HG02981 (cell line): ENCODE results near the gene ADARB2.
"Not testable (repeated sequence)": the region's sequence is repeated elsewhere in the genome, so short reads cannot be mapped to it uniquely, and the experiment has no call there.

Source experiments
- ATAC-seq: cut with Tn5 transposase; IDR thresholded peaks from one replicate; pipeline ENCODE4 v1.9.1; 2021; ENCODE audit warnings: mild to moderate bottlenecking, moderate library complexity; ENCODE audit not compliant: unreplicated experiment

The ADARB2 gene

DNA sequence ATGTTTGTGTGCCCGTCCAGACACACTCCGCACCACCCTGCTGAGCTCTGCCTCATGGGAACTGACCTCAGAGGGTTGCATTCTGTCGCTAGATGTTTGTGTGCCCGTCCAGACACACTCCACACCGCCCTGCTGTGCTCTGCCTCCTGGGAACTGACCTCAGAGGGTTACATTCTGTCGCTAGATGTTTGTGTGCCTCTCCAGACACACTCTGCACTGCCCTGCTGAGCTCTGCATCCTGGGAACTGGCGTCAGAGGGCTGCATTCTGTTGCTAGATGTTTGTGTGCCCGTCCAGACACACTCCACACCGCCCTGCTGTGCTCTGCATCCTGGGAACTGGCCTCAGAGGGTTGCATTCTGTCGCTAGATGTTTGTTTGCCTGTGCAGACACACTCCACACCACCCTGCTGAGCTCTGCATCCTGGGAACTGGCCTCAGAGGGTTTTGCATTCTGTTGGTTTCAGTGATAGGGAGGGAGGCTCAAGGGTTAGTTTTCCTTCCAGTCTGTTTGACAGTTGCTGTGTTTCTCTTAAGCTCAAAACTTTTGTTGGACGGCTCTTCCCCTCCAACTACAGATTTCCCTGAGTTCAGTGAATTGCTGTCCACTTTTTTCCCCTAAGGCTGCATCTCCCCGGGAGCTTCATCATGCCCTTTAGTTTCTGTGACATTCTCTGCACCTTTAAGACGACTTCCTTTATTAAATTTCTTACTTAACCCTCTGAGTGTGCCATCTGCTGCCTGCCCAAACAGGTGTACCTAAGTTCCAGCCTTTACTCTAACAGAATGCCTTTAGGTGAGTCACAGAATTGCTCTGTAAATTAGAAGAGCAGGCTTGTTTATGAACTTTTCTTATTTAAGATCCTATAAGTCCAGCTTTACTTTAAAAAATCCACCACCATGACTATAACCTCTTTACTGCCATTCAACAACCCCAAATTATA is 119.7 kb downstream of the ADARB2 start:
- ATAC-seq: not testable (repeated sequence)

DNA sequence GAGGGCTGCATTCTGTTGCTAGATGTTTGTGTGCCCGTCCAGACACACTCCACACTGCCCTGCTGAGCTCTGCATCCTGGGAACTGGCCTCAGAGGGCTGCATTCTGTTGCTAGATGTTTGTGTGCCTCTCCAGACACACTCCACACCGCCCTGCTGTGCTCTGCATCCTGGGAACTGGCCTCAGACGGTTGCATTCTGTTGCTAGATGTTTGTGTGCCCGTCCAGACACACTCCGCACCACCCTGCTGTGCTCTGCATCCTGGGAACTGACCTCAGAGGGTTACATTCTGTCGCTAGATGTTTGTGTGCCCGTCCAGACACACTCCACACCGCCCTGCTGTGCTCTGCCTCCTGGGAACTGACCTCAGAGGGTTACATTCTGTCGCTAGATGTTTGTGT is 120.6 kb downstream of the ADARB2 start:
- ATAC-seq: not testable (repeated sequence)

DNA sequence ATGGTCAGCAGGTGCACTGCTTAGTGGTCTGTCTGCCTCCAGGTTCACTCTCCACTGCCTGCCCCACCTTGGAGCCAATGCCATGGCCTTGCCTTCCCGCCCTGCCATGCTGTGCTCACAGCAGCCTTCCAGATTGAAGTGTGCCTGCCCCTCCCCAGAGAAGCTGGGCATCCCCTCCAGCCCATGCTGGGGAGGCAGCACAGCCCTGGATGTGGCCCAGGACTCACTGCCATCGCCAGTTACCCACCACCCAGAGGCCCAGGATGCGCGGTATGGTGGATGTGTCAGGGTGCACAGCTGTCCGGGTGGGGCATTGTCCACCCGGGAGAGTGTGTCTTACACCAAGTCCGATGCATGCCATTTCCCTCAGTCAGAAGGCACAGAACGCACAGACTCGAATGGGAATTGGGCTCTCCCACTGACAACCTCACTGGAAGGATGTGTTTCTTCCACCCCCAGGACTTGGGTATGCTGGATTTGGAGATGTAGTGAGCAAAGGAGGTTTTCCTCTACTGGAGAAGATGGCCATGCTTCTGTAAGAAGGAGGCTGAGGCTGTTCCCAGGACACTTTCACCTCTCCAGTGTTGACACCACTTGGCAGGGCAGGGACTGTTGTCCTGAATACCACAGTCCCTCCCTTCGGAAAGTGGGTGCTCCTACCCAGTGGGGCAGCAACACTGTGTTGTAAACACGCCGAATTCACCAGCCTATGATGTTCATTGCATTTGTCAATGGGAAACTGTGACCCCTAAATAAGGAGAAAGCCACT is 122.0 kb downstream of the ADARB2 start:
- no peak for ATAC-seq

DNA sequence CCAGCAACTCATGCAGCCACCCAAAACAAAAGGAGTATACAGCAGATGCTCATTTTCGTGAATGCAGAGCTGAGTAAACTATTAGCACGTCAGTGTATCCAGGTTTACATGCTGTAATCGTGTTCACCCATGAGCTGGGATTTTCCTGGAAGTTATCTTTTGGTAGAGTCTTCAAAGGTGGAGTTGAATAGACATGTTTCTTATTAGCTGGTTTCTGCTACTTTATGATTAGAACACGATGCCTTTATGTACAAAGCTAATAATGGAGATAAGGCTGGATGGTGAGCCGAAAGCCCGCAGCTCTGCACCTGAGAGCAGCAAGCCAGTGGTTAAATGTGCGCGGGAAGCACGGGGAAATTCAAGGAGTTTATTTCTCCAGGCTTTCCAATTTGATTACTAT is 123.8 kb downstream of the ADARB2 start:
- no peak for ATAC-seq

DNA sequence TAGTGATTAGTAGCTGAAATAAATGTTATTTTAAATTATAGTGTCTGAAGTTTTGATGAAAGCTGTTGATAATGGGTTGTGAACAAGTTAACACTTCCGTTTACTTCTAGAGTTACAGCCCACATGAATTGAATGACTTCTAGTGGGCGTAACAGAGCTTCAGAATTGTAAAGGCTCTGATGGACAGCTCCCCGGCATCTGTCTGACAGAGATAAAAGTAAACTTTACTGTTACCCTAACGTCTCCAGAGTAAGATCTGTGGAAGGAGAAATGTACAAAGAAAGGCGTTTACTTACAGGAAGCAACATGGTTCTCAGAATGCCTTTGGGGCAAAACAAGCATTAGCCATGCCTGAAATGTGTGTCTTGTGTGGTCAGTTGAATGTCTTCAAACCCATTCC is 124.4 kb downstream of the ADARB2 start:
- ATAC-seq: no peak

DNA sequence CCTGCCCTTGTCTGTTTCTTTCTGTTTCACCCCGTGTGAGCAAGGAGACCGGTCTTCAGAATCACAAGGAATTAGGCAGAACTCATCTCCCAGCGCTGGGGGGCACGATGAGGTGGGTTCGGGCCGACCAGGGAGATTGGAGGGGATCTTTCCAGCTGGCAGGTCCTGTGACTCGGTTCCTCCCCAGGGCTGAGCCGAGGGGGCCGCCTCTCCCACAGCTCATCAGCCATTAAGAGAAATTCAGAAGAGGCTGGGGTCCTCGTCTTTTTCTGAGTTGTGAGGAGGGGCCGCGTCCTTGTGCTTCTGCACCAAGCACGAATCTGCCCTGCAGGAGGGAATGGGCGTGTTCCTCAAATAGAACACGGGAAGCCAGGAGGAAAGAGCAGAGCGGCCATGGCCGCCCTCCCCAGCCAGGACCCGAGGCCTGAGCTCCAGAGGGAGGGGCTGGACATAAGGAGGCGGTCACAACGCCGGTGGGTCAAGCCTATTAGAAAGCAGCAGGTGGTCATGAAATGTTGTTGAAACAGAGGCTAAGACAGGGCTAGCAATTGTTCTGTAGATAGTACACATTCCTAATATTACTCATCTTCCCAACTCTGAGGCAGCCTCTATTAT is 125.3 kb downstream of the ADARB2 start:
- no peak for ATAC-seq

DNA sequence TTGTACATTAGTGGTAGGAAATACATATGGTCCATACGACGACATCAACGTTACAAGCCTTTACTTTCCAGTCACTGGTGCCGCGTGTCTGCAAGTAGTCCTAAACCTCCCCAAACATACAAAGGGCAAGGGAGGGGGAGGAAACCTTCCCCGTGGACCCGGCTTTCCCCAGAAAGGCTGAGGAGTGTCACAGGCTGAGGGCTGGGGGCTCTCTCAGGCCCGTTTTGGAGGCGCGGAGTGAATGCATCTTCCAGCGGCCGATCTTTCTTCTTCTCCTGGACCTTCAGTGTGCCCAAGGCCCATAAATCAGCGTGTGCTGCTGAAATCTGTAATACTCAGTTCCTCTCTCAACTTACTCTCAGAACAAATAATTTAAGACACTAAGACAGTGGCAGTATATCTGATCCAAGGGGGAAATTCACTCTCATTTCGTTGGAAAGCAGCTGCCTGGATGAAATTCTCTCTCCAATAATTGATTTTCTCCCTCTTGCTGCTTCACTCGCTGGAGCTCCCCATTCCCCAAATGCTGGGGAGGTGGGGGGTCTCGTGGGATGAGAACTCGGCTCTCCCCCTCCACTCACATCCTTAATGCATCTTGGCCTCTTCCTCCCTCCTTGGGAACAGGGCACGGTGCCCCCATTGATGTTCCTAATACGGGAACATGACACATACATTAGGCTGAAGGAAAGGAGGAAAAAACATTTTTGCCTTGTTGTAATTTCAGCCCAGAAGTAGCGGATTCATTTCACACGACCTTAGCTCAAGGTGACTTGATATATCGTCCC is 126.1 kb downstream of the ADARB2 start:
- no peak for ATAC-seq

DNA sequence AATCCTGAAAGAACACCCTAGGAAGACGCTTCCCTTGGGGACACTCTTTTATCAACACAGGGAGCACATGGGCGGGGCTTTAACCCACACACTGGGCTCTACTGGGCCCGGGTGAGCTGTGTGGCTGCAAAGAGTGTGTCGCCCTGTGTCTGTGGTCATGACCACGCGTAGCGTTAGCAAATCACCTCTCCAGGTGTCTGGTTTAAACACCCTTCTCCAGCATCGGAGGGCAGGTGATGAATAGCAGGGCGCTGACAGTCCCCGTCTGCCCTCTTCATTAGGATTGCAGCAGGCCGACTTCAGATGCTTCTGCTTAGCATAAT is 127.7 kb downstream of the ADARB2 start:
- no peak for ATAC-seq

DNA sequence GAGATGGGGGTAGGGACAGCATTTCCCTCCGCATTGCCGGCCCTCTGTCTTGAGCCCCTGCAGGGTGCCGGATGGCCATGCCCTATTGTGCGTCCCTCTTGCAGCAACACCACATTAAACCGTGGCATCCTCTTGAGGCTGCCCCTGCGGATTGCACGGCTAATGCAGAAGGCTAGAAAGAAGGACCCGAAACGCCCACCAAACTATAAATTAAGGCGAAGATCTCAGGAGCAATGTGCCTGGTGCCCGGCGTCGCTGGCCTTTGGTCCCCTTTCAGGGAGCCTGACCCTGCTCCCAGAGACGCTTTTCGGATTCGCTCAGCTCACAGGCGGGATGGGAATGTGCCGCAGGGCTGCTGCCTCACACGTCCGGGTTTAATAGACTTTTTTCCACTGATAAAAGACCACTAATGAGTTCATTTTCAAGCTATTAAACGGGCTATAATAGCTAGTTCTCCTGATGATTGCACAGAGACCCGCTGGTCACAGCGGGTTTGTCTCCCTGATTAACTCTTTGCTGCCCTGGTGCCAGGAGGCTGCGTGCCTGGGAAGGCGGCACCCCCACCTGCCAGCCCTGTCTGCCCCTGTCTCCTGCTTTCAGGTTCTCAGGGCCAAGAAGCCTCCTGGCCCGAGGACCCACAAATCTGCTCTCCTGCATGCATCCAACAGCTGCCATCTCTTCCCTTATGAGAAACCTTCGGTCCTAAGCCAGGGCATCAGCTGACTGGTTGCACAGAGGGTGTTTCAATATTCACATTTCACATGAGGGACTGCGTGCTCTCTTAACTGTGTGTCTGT is 128.3 kb downstream of the ADARB2 start:
- ATAC-seq: no peak

DNA sequence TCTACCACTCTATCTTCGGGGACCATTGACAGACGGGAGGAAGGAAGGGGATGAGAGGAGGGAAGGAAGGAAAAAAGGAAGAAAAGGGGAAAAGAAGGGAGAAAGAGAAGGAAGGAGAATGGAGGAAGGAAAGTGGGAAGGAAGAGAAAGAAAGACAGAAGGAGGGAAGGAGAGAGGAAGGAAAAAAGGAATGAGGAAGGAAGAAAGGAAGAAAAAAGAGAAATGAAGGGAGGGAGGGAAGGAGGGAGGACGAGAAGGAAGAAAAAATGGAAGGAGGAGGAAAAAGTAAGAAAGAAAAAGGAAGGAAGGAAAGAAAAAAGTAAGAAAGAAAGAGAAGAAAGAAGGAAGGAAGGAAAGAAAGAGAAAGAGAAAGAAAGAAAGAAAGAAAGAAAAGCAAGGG is 128.9 kb downstream of the ADARB2 start:
- ATAC-seq: no peak

DNA sequence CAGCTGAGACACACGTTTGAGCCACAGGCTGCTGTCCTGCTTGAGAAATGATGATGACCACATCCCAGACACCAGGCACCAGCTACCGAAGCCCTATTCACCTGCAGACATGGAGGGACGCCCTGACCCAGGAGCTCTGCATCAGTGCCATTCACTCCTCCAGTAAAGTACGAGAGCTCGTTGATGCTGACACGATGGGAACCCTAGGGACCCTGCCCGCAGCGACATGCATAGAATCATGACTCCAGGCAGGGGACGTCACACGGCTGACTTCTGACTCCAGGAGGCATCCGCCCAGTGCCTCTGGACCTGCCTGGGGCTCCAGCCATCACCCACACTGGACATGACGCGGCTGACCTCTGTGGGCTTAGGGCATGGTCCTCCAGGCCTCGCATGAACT is 129.9 kb downstream of the ADARB2 start:
- no peak for ATAC-seq

DNA sequence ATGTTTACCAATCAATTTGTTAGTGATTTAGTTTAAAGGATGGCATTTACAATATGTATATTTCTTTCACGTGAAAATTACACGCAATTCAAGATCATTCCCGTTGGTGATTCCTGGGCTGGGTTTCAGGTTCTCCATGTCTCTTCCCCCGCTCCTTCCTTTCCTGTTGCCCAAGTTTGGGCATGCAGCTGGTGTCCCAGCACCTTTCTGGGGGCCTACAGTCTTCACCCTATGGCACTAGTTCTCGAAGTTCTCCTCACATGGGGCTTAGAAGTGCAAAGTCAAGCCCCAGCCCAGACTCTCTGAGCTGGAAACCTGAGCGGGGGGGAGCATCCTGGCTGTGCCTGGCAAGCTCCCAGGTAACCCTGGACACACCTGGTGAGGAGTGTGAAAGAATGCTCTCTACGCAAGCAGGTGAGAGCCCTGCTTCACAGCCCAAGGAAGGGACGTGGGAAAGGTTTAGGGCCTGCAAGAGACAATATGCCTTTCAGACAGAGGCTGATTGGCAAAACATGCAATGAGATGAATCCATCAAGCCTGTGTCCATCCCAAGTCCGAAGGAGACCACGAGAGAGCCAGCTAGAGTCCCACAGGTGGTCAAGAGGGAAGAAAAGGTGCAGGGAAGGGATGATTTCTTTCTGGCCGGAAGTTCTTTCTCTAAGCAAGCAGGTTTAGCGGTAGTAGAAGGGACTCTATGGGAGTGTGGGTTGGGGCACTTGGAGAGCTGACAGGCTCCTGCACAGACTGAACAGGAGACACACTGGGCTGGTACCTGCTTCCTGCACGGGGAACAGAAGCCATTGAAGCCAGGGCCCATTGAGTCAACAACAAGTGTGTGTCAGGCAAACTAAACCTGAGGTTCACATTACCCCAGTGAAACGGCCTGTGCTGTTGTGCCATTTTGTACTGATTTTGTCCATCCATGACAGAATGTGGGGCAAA is 131.1 kb downstream of the ADARB2 start:
- ATAC-seq: no peak

DNA sequence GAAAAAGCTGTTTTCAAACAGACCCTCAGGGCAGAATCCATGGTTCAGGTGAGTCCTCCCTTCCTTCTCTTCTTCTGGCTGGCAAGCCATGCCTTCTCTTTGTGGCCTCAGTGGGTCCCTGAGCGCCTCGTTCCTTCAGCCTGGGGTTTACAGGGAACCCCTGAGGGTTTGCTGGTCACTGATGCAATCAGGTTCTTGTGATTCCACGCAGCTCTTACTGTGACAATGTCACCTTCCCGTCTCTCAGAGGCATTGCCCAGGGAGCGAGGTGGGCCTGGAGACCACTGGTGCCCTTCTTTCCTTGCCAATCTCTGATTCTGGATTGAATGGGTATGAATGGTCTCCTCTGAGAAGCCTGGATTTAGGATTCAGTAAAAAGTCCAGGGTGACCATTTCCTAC is 132.2 kb downstream of the ADARB2 start:
- no peak for ATAC-seq

DNA sequence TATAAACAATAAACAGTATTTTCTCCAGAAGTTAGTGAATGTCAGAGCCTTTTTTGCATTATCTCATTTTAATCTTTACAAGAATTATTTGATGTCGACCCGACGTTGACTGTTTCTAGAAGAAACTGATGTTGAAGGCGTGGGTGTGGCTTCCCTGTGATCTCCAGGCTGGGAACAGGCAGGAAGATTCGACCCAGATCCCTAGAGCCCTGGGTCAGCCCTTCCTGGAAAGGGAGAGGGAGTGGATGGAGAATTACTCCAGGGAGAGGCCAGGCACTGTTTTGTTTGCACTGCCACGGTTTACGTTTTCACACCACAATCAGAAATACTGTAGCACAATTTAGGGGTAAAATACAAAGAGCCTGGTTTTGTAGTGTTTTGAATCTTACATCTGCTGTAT is 133.1 kb downstream of the ADARB2 start:
- ATAC-seq: no peak

DNA sequence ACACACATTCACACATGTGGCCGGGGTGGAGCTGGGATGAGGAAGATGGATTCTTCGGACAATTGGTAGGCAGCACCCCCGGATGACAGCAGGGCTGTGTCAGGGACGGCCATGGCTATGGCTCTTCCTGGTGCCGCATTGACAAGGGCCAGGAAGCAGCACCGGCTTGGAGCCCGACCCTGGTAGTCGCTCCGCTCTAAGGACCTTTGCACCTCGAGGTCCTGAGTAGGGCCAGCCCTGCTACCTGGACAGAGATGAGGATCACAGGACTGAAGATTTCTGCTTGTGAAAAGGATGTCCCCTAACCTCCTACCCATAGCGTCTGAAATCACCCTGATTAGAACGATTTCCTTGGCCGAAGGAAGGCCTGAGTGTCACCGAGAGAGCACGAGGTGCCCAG is 134.1 kb downstream of the ADARB2 start:
- no peak for ATAC-seq

DNA sequence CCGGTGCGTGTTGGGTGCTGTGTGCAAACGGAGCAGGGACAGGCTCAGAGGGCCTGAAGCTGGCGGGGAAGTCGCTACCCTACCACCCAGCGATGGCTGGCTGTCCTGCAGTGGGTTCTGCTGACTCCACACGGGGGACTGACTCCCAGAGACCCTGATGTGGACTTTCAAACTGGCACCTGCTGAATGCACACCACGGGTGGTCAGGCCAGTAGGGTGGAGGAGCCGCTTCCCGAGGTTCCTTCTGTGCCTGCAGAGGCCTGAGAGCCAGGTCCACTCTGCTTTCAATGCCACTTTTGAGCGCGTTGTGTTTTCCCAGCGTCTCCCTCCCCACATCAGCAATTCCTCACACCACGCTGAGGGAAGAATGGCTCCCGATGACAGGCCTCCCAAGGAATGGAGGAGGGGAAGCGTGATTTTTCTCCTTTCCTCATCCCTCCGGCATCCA is 135.3 kb downstream of the ADARB2 start:
- ATAC-seq: no peak

DNA sequence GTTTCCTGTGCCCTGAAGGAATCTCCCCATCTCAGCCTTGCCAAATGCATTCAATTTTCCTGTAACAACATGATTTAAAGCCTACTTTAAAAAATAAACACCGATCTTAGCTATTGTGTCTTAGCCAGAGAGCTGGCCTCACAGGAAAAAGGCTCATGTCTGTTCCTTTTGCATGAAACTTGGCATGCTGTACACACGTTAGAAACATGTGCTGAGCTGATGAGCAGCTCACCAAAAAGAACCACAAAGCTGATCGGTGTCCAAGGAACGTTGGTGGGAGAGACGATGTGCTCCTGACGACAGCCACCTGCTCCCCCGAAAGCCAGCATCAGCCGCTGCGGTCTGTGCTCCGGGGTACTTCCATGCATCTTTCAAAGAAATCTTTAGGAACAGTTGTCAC is 135.9 kb downstream of the ADARB2 start:
- no peak for ATAC-seq

DNA sequence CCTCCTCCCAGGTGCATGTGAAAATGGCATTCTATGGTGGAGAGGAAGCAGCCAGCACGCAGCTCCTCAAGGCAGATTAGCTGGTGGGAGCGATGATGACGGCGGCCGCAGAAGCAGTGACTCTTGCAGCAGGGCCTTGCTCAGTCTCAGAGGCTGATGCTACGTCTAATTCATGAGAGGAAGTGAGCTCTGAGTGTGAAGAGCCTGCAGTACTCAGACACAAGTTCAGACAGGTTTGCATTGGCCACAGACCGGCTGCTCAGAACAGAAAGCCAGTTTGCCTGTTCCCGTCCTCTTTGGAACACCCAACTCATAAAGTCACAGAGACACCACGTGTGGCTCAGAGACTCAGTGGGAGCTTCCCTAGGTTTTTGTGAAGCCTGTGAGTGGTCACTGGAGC is 136.5 kb downstream of the ADARB2 start:
- ATAC-seq: no peak
